ENCODE results near the gene C11orf68. TPM values are rescaled to one million over a fixed set of nuclear protein-coding genes. Genes with fewer than 3 reads are reported as not detected.

C11orf68 gene
- 12.4 and 15.2 TPM in 2 replicates for polyA plus RNA-seq

DNA sequence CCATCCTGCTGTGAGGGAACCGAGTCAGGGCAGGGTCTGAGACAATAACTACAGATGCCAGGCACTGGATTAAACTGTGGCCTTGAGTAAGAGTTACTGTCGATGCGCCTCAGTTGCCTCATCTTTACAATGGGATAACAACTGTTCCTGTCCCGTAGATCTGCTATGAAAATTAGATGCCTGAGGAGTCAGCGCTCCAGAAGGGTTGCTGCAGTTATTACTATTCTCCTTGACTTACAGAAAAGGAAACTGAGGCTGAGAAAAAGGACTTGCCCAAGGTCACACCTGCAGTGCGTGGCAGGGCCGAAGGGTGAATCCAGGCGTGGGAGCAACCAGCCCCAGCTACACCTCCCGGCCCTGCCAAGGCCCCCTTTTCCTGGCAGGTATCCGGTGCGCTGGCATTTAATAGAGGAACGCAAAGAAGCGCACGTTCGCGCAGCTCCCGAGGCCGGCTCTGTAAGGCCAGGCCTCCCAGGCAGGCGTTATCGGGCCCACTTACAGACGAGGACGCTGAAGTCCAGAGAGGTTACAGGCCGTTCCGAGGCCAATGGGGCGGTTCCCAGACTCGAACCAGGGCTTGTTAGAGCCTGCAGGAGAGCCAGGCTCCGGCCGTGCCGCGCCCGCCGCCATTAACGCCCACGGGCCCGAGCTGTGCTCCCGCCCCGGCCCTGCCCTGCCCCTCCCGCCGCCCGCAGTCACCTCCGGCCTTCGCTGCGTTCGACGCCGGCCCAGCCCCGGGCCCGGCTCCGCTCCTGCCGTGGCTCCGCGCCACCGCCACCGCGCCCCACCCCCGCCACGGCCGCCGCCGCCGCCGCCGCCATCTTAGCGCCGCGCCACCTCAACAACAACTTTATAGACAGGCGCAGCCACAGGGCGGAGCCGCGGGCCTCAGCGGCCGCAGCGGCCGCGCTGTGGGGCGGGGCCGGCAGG lies at the start of gene C11orf68:
TSS of gene C11orf68 (minus strand) at position 852 of the 930 bp plus-strand sequence. CDS start at position 821, 31 bp downstream.

DNA sequence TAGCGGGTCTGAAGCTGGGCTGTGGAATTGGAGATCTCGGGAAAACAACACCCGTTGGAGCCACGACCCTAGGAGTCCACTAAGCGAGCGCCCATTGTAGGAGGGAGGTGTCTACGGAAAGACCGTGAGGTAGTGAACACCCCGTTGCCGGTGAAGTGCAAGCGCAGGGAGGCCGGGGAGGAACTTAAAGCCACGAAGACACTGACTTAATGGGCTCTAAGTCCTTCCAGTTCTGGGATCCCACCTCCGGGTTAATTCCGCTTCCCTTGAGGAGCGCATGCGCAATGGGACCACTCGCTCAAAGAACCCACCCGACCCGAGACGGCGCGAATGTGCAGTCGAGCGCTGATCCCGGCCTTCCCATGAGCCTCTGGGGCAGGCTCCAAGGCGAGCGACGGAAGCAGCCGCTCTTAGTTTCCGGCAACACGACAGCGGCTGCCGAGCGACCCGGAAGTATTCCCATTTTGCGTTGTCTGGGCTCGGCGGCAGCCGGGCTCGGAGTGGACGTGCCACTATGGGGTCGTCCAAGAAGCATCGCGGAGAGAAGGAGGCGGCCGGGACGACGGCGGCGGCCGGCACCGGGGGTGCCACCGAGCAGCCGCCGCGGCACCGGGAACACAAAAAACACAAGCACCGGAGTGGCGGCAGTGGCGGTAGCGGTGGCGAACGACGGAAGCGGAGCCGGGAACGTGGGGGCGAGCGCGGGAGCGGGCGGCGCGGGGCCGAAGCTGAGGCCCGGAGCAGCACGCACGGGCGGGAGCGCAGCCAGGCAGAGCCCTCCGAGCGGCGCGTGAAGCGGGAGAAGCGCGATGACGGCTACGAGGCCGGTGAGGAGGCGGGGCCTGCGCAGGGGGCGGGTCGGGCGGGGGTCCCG lies 42.6 kb upstream of the C11orf68 start, which contains the start of gene SART1:
TSS of gene SART1 (plus strand) at position 468 of the 874 bp plus-strand sequence. CDS start at position 515, 47 bp downstream.

DNA sequence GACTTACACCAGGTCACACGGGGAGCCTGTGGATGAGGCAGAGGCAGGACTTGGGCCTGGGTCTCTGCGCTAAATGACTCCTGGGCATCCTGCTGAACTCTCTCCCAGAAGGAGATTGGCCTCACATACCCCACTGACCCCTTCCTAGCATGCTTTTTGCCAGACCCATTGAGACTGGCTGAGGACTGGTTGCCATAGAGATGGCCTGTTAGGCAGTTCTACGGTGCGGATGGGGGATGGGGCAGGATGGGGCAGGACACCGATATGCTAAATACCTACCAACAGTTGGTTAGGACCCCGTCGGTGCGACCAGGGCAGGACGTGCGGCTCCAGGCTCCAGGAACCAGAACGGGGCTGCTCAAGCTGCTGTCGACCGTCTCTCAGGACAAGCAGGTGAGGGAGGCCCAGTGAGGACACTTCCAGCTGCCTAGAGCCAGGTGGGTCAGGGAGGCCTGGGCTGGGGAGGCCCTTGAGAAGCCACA lies 26.6 kb upstream of the C11orf68 start, which contains the start of gene TSGA10IP:
TSS of gene TSGA10IP (plus strand) at position 51 of the 482 bp plus-strand sequence. CDS start at position 247, 196 bp downstream.

DNA sequence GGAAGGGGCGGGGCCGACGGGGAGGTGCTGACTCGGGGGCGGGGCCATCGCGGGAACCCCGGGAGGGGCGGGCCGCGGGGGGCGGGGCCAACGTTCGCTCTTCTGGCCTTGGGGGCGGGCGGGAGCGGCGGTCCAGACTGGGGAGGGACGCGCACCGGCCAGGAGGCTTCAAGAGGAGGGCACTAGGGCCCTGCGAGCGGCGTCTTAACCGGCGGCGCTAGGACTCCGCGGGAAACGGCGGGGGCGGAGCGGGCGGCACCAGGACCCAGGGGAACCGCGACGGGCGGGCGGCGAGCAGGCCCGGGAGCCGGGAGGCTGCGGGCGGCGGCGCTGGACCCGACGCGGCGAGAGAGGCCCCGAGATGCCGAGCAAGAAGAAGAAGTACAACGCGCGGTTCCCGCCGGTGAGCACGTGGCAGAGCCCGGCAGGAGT lies 295 bp upstream of the C11orf68 start, which contains the start of gene DRAP1:
TSS of gene DRAP1 (plus strand) at position 286 of the 432 bp plus-strand sequence. CDS start at position 362, 76 bp downstream.

DNA sequence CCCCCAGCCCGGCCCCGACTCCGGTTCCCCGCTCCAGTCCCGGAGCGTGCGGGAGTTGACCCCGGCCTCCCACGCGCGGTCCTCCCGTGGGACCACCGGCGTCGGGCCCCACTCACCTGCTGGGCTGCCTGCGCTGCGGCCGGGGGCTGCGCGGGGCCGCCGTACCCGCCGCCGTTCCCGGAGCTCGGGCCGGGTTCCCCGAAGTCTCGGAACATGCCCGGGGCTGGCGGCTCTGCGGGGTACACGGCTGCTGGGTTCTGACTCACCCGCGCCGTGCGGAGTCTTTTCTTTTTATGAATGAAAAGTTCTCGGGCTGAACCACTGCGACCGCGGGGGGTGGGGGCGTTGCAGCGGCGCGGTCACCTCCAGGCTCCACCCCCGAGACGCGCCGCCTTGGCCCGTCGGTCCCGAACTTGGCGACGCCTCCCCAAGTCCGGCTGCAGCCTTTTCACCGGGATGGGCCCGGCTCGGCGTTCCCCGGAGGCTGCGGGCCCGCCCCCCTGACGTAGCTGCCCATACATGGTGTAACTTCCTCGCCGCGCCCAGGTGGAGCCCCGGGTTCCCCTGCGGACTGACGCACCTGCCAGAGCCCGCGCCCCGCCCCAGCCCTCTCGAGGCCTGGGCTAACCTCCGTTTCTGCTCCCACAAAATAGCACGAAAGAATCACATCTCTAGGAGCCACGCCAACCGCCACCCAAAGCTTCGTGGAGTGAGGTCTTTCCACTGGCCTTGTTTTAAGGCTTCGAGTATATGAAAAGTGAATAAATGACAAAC lies 18.6 kb downstream of the C11orf68 start, which contains the start of gene FOSL1:
TSS of gene FOSL1 (minus strand) at position 264 of the 774 bp plus-strand sequence. CDS start at position 215, 49 bp downstream.

DNA sequence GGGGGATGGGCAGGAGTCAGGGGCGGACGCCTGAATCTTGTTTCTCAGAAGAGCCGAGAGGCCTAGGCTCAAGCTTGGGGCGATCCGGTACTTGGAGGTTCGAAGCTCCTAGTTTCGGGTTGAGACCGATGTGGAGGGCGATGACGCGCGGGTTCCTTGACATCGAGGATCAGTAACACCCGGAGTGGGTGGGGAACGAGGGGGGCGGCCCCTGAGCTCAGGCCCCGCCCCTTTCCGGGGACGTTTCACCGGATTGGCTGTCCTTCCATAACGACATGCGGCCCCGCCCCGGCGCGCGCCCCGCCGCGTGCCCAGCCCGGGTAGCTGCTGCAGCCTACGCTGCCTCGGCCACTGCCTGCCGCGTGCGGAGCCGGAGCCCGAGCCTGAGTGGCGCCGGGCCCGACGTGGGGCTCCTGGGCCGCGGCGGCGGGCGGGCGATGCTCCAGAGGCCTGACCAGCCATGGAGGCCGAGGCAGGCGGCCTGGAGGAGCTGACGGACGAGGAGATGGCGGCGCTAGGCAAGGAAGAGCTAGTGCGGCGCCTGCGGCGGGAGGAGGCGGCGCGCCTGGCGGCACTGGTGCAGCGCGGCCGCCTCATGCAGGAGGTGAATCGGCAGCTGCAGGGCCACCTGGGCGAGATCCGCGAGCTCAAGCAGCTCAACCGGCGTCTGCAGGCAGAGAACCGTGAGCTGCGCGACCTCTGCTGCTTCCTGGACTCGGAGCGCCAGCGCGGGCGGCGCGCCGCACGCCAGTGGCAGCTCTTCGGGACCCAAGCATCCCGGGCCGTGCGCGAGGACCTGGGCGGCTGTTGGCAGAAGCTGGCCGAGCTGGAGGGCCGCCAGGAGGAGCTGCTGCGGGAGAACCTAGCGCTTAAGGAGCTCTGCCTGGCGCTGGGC lies 28.3 kb downstream of the C11orf68 start, which contains the start of gene CCDC85B:
TSS of gene CCDC85B (plus strand) at position 350 of the 895 bp plus-strand sequence. CDS start at position 461, 111 bp downstream.

DNA sequence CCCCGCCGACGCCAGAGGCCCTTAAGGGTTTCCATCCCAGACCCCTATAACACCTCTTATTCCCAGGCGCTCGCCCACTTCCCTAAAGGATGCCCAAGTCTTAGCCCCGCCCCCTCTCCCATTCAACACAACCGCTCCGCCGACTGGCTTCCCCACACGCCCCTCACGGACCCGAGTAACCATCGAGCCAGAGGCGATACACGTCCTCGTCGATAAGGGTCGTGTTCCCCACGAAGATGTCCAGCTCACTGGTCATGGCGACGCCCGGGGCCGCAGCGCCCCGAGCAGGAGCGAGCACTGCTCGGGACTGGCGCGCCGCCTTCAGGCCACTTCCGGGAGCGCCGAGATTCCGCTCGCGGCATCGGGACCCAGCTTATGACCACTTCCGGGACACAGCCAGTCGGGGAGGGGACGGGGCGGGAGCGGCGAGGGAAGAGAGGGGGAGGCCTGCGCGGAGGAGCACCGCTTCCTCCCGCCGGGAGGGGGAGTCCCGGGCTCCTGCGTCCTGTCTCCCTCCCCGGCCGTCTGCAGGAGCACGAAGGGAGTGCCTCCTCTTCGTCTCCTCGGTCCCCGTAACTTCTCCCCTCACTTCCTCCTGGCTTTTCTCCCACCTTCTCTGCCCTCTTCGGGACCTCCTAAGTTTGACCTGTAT lies 30.6 kb downstream of the C11orf68 start, which contains the start of gene FIBP:
TSS of gene FIBP (minus strand) at position 309 of the 652 bp plus-strand sequence. CDS start at position 256, 53 bp downstream.

DNA sequence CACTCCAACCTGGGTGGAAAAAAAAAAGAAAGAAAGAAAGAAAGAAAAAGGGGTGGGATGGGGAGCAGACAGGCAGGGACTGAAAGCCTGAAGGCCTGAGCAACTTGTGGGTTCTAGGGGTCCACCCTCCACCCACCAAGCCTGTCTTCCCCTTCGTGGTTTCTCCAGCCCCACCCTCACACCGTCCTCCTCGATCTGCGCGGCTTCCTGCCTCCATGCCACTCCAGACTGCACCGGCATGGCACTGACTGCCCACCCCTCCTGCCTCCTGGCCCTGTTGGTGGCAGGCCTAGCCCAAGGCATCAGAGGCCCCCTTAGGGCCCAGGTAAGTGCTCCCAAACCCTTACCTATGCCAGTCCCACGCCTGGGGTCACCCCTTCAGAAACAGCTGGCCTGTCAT lies 39.2 kb downstream of the C11orf68 start, which contains the start of gene CTSW:
TSS of gene CTSW (plus strand) at position 221 of the 400 bp plus-strand sequence. CDS start at position 239, 18 bp downstream.

DNA sequence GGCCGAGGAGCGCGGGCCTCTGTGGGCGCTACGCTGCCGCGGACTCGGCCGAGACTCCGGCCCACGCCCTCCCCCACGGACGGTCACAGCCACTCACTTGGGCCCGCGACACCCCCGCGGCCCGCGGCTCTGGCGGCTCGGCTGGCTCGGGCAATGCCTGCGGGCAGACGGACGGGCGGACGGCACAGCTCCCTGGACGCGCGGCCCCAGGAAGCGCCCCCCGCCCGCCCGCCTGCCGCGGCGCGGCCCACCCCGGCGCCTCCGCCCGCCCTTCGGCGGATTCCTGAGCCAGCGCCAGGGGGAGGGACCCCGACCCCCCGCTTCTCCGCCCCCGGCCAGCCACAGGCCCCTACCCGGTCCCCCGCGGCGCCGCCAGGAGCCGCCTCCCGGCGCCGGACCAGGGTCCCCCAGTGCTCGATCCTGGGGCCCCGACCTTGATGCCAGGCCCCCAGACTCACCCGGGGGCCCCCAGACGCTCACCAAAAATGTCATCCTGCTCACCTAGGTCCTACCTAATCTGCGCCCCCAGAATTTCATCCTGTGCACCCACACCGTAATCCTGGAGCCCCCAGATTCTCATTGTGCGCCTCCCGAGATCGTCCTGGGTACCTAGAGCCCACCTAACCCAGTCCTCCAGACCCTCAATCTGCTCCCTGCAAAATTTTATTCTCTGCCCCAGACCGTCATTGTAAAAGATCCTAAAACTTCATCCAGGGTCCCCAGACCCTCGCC lies 46.1 kb downstream of the C11orf68 start, which contains the start of gene EFEMP2:
TSS of gene EFEMP2 (minus strand) at position 215 of the 732 bp plus-strand sequence. CDS start 446 bp downstream, outside the sequence.

Other genes starting within 250 kb of the C11orf68 start
- 2.4 and 7.8 TPM in 2 replicates for gene KAT5, start 206.8 kb downstream of the C11orf68 start, polyA plus RNA-seq
- gene RNASEH2C, start 198.3 kb downstream of the C11orf68 start, polyA plus RNA-seq, result 6.6 and 13.0 TPM in 2 replicates
- gene AP5B1, start 138.1 kb downstream of the C11orf68 start, polyA plus RNA-seq, result 0.08 and 0.35 TPM in 2 replicates
- not detected in 2 replicates for gene OVOL1, start 132.0 kb downstream of the C11orf68 start, polyA plus RNA-seq
- gene SNX32, start 85.1 kb downstream of the C11orf68 start, polyA plus RNA-seq, result 2.2 and 4.6 TPM in 2 replicates
- gene CFL1, start 60.9 kb downstream of the C11orf68 start, polyA plus RNA-seq, result 185 and 274 TPM in 2 replicates
- gene MUS81, start 58.6 kb downstream of the C11orf68 start, polyA plus RNA-seq, result 9.5 and 11.2 TPM in 2 replicates
- 0.31 and 1.8 TPM in 2 replicates for gene EFEMP2, start 46.3 kb downstream of the C11orf68 start, polyA plus RNA-seq
- not detected in 2 replicates for gene CTSW, start 39.2 kb downstream of the C11orf68 start, polyA plus RNA-seq
- 37.0 and 67.8 TPM in 2 replicates for gene FIBP, start 30.6 kb downstream of the C11orf68 start, polyA plus RNA-seq
- gene CCDC85B, start 28.4 kb downstream of the C11orf68 start, polyA plus RNA-seq, result 2.2 and 2.7 TPM in 2 replicates
- gene FOSL1, start 18.7 kb downstream of the C11orf68 start, polyA plus RNA-seq, result not detected in 2 replicates
- gene DRAP1, start 364 bp upstream of the C11orf68 start, polyA plus RNA-seq, result 32.5 and 40.9 TPM in 2 replicates
- gene TSGA10IP, start 26.4 kb upstream of the C11orf68 start, polyA plus RNA-seq, result 0.73 TPM in 1 of 2 replicates, not detected in the other
- gene SART1, start 42.7 kb upstream of the C11orf68 start, polyA plus RNA-seq, result 22.8 and 46.8 TPM in 2 replicates
- gene EIF1AD, start 83.1 kb upstream of the C11orf68 start, polyA plus RNA-seq, result 30.9 and 38.3 TPM in 2 replicates
- gene BANF1, start 83.4 kb upstream of the C11orf68 start, polyA plus RNA-seq, result 356 and 424 TPM in 2 replicates
- gene CST6, start 92.9 kb upstream of the C11orf68 start, polyA plus RNA-seq, result not detected in 2 replicates
- 0.59 TPM in 1 of 2 replicates, not detected in the other for gene CATSPER1, start 107.4 kb upstream of the C11orf68 start, polyA plus RNA-seq
- 8.7 and 19.5 TPM in 2 replicates for gene GAL3ST3, start 130.1 kb upstream of the C11orf68 start, polyA plus RNA-seq
- gene SF3B2, start 133.3 kb upstream of the C11orf68 start, polyA plus RNA-seq, result 63.3 and 67.3 TPM in 2 replicates
- gene PACS1, start 151.2 kb upstream of the C11orf68 start, polyA plus RNA-seq, result 1.0 and 2.4 TPM in 2 replicates